HG03108 (cell line): ENCODE results near the gene EFEMP1.

Experiments
- ATAC-seq: cut with Tn5 transposase; IDR thresholded peaks from one replicate; pipeline ENCODE4 v1.9.1; 2021; ENCODE audit warnings: moderate library complexity; ENCODE audit not compliant: unreplicated experiment

Gene EFEMP1, protein sequence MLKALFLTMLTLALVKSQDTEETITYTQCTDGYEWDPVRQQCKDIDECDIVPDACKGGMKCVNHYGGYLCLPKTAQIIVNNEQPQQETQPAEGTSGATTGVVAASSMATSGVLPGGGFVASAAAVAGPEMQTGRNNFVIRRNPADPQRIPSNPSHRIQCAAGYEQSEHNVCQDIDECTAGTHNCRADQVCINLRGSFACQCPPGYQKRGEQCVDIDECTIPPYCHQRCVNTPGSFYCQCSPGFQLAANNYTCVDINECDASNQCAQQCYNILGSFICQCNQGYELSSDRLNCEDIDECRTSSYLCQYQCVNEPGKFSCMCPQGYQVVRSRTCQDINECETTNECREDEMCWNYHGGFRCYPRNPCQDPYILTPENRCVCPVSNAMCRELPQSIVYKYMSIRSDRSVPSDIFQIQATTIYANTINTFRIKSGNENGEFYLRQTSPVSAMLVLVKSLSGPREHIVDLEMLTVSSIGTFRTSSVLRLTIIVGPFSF

DNA sequence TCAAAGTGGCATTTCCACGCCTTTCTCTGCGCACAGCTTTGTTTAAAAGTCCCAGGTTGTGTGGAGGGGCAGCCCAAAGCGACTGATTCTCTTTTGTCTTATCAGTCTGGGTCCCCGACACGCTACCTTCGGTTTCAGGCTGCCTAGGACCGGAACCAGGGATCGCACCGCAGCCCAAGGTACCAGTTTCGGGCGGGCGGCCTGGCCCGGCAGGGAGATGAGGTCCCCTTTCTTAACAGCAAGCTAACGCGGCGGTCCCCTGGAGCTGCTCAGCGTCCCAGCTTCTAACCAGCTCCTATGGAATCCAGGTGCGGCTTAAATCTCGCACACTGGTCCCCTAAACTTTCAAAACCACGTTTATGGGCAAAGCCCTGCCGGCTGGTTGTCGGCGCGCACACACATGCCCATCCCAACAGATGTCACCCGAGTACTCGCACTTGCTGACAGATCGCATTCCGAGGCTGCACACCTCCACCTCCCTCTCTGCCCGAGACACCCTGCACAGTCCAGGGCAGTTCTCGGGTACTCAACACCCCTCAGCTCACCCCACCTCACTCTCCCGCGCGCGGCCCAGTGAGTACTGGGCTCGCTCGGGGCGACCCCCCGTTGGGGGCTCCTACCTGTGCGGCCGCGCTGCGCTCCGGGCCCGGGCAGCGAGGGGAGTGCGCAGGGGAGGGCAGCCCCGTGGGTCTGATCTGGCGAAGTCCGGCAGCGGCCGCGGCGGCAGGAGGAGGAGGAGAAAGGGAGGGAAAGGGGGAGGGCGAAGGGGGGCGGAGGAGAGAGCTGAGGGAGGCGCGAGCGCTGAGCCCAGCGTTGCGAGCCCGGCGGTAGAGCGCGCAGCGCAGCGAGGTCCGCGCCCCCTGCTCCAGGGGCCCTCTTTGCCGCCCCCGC is at the start of gene EFEMP1:
Gene EFEMP1, minus strand, starts transcription at position 692 of the 891 bp plus-strand sequence. CDS start 1,342 bp downstream, outside the sequence.
- ATAC-seq = no peak

DNA sequence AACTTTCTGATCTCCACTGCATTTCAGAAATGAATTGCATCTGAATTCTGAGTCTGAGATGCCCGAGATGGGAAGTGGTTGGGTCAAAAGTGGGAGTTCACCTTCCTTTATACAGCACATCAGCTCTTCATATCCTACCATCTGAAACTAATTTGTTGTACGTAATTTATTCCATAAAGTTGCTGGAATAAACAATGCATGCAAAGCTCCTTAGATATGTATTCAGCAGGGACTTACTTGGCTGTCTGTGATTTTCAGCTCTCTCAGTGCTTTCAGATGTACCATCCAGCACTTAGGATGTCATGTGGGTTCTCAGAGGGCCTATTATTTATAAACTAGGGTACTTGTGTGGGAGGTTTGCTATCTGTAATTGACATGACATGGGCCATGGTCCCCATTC is 46.9 kb upstream of the EFEMP1 start:
- no peak for ATAC-seq

DNA sequence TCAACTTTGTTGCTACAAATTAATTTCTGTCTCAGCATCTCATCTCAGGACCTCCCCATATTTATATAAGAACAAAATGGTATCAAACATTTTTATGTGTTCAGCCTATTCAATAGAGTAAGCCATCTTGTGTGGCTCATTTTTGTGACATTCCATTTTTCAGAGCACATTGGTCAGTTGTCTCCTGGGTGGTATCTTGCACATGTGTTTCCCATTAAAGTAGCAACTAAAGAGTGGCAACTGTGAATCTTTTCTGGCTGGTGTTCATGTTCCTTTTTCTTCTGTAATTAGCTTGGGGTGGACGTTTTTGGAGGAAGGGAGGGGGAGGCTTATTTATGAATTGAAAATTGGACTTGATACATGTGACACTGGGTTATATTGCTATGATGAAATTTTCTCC is 45.4 kb upstream of the EFEMP1 start:
- no peak for ATAC-seq

DNA sequence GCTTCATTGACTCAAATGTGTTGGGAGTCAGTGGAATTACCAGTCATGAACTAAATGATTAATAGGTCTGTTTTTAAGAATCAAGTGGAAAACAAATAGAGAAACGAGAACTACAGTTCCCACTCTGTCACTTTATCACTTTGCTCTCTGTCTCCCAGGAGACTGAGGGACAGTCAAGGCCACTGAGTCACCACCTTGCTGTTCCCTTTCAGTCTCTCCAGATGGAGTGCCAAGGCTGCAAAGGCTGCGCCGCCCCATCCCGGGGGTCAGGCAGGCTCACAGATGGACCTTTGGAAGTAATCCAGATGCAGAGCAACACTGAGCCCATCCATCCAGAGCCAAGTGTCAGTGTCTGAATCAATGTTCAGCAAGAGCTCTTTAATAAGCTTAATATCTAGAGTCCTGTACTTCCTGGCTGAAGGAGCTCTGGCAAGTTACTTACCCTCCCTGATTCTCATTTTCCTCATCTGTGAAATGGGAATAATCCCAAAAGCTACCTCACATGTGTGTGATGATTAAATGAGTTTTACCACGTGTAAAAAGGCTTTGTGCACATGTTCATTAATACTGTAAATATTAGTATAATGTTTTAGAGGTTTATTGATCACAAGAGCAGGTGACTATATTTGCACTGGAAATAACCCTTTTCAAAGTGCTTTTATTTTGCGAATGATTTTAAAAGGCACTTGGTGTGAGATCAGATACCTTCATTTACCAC is 43.0 kb upstream of the EFEMP1 start:
- no peak for ATAC-seq

DNA sequence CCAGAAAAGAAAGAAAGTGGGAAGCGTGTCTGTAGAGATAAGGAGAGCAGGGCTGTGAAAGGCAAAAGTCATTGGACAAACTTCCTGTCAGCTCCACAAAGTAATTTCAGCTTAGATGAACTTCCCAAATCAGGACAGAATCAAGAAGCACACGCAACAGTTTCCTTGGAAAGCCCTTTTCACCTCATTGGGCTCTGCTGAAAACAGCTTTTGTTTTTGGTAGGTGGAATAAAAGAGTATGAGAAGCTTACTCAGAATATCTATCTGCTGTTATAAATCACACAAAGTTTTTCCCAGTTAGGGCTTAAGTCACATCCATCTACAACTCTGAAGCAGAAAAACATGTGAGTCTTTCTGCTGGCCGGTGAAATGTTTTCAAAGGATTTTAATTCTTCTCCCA is 42.4 kb upstream of the EFEMP1 start:
- ATAC-seq = no peak

DNA sequence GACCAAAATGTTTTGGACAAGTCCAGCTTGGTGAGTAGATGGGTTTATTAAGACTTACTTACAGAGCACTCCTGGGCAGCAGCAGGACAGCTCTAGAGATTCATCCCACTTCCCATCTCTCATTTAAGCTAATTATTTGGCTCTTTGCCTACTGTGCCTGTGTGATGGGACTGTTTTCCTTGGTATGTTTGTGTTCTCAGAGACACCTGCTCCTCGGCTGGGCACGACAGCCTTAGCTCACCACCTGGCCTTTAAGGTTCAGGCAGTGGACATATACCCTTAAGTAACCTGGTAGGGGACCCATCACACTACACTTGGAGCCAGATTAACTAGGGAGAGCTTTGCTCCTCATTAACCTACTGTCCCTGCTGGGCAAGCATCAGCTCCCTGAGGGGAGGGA is 41.7 kb upstream of the EFEMP1 start:
- ATAC-seq = no peak

DNA sequence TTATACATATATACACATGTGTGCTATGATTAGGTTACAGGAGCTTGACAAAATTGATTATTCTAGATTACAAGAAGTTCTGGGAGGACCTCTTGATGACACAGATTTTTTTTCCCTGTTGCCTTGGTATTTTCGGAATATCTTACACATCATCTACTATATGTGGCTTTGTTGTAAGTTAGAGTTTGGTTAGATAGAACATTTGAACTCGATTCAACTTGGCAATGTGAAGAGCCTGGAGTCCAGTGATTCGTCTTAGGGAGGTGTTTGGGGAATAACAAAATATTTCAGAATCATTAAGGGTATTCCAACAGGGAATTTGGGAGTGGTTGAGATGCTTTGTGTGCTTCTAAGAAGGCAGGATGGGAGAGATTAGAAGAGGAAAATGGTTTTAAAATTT is 39.3 kb upstream of the EFEMP1 start:
- ATAC-seq = no peak

DNA sequence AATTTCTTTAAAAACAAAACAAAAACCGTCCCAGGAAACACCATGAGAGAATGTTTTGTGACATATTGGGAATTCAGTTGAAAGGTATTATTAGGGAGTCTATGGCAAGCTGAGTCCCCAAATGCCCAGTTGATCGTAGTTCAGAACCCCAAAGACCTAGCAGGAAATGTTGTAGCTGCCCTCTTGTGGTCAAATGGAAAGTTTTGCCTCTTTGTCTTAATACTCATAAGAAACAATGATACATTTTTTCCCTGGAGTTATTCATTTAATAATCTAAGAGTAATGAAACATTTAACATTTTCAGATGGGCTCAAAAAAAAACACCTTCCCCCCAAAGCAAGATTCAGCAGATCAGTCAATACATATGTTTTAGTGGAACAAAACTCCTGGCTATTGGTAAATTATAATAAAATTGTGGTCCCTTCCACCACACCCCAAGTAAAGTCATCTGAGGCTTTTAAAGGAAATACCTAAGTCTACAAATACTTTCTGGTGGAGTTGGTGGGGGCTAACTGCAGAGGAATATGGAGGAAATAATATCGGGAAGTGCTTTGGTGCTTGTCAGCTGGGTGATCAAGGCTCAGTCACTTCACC is 37.8 kb upstream of the EFEMP1 start:
- ATAC-seq = no peak

DNA sequence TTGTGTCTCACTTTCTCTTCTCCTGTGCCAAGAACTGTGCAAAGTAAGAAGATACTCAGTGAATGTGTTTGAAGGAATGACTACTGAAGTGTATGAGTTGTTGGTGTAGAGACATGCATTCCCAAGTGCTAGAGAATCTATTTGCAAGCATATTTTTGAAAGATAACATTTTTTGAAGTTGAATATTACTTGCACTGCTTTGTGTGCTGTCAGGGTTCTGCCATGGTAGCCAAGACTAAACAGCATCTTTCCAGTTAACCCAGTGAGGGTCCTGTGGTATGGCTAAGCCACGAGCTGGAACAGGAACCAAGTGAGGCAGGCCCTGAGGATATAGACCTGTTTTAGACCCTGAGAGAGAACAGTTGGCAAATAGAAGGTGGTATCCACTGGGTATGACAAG is 35.2 kb upstream of the EFEMP1 start:
- no peak for ATAC-seq

DNA sequence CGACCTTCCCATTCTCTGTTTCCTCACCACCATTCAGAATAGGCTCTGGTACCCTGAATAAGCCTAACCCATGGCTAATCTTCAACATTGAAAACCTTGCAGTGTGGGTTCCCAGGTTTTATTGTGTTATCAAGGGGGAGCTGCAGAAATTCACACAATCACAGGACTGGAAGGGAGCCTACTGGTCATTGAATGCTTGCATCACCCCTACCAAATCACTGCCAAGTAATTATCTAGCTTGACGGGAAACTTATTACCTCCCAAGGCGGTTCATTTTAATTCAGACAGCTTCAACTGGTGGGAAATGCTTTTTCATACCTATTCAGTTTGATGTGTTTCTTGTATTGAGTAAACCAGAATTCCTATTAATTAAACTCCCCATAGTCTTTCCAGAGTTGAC is 33.6 kb upstream of the EFEMP1 start:
- no peak for ATAC-seq

DNA sequence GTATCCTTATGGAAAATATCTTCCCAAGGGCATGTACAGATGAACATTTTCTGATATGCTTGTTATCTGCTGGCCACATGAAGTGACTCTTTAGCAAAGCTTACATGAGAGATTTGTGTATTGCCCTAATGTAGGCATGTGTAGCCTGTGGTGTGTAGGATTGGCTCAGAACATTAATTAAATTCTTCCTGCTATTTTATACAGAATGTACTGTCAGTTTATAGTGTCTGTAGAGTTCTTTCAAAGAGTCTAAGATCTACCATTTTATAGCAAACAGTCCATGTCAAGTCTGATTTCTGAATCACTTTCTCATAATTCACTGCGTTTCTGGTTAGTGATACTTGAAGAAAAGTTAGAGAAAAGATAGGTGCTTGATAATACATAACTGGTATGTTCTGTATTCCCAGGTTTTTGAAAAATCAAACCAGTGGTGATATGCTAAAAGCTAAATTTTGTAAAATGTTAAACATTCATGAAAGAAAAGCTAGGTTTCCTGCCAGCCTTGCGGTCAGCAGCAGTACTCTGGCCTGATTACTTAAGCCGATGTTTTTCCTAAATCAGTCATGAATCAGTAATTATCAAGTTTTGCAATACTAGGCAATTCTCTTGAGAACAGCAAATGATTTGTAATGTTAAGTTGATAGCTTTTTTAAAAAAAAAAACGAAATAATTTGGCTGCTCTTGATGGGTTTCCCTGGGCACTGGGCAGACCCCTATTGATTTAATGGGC is 30.9 kb upstream of the EFEMP1 start:
- ATAC-seq = no peak

DNA sequence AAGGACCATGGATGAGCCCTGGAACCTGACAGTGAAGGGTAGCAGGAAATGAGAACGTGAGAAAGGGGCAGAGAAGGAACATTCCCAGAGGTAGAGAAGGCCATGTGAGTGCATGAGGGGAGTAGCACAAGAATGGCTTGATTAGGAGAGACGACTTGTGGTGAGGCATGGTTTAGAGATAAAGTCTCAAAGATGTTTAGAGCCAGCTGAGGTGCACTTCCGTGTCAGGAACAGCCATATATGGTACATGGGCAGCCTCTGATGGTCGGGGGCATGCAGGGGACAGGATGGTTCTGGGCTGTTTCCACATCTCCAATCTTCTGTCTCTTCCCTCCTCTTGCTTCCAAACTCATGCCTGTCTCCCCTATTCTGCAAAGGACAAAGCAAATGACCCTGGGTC is 28.8 kb upstream of the EFEMP1 start:
- ATAC-seq = no peak

DNA sequence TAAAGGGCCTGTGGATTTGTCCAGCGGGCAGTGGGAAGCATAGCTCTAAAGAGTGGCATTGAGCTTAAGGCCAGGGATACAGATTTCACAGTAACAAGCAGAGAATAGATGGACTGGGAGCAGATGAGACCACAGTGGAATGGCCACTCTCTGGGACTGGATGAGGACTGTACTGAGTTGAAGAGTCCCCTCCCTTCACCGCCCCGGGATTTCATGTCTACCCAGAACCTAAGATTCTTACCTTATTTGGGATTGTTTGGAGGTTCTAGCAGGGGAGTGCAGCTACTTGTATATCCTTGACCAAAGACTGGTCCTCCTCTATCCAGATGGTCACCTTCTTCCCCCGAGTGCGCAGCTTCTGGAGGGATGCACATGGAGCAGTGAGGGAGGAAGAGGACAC is 28.0 kb upstream of the EFEMP1 start:
- ATAC-seq = no peak

DNA sequence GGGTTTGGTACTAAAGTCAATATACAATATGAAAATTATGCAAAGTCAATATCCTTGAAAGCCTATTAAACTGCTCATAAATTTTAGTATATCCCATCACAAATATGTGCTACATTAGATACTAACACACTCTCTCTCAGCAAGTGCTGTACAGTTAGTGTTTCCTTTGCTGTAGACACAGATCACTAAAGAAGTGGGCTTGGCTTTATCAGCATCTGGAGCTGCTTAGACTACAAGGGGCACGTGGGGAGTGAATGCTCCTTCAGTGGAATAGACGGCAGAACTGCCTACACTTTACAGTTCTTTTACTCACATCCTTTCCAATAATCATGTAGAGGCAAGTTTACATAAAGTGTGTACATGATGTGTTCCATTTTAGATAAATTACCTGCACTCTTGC is 26.0 kb upstream of the EFEMP1 start:
- ATAC-seq = no peak

DNA sequence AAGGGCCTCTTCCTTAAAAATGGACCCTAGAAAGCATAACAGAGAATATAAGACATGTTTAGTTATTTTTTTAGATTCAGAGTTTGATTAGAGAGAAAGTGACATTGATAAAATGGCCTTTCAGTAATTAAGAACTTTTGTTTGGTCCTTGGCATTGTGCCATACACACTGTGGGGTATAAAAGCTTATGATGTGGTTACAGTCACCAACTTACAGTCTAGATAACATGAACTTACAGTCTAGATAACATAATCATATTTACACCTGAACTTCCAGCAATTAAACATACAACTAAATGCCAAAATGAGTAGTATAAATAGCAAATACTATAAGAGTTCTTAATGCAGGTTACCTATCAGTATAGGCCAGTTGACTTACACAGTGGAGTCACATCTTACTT is 25.6 kb upstream of the EFEMP1 start:
- ATAC-seq = no peak

DNA sequence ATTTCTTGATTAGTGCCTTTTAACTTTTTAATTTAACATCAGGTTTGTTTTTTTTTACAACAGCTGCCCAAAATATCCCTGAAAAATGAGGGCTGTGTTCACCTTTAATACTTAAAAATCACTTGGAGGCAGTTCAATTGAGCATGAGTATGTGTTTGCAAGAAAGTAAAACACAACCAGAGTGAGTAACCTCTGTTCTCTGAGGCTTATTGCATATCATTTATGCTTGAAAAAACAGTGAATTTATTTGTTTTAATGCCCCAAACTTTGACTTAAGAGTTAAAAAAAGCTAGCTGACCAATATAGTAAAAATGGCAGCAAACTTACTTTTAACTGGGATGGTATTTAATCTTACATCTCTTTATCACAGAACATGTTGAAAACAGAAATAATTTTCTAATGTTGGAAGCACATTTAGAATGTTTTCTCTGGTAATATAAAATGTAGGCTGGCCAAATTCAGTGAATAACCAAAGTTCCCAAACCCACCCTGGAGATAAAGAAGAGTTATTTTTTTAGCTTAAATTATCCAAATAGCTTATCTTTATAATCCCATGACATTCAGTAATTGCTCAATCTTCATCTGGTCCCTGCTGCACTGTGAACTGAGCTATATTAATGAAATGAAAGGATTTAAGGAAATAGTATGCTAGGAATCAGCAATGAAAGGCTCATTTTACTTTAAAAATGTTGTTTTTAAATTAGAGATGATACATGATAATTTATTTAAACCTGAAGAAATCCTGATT is 24.8 kb upstream of the EFEMP1 start:
- ATAC-seq = no peak

DNA sequence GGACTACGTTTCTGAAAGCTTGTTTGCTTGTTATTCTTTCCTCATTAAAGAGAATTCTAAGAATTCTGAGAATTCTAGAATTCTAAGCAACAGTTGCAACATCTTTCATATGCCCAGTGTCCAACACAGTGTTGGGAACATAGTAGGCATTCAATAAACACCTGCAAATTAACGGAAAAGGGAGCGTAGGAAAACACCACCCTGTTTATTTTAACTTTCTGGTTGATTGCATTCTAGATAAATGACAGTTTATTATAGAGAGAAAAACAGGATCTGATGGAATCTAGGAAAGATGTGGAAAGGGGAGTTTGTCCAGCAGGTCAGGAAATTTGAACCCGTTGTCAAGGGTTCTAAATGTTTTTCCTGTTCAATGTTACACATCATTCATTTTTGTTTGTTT is 24.2 kb upstream of the EFEMP1 start:
- no peak for ATAC-seq

DNA sequence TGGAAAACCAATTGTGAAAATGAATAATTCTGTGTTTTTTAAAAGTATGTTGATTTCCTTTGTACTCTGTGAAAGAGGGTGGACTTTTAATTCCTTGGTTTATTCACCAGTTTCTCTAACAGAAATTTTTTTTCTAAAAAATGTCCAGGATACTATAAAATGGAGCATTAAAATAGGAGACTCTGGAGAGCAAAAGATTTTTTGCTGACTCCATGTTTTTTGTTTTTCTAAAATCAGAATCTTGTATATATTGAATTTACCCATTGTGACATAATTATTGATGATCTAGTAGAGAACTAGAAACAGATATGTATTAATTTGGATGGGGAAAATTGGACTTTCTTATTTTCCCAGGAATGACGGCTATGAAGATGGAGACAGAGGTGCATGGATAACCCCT is 23.2 kb upstream of the EFEMP1 start:
- no peak for ATAC-seq

DNA sequence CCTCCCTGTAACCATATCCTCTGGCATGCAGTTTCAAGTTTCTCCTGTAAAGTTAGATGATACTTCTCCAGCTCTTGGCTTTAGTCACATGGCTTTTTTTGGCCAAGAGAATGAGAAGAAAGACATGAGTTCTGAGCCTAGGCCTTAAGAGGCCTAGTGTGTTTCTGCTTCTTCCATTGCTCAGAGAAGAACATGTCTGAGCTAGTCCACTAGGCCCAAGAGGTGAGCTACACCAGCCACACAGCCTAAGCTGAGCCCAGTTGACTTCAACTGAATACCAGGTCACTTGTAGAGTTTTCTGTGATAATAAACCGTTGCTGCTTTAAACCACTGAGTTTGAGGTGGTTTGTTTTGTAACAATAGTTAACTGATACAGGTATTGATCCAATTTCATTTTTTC is 19.9 kb upstream of the EFEMP1 start:
- no peak for ATAC-seq

DNA sequence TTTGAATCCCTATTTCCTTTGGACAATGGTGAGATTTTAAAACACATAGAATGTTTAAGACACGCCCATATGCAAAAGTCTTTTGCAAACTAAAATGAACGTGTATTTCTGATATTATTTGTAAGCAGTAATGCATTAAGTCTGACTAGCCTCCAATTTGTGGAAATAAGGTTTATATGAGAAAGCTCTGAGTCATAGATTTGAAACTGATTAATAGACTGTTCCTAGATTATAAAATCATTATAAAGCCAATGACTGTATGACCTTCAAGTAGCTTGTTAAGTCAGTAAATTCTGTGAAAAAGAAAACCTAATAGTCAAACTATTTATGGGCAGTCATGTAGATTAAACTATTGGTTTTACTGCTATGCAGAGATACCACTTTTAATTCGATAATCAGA is 12.8 kb upstream of the EFEMP1 start:
- ATAC-seq = no peak
